Adrenal gland (tissue), 12 donors: Measurements from ENCODE around the gene UNC13B. TPM values are rescaled to one million over a fixed set of nuclear protein-coding genes. Genes with fewer than 3 reads are reported as not detected.

Experiments
- DNase-seq, 7 donors: peaks; one replicate each; pipeline ENCODE4 v3.0.0-alpha.2; 2019 to 2020
- H3K27ac ChIP-seq, 5 donors: fragments of 200-600 bp; sonication (generic) in 4 of 5; 1 replicate in 3 of 5; 2 replicates in 2 of 5; pipeline versions ENCODE4 v1.5.1 to v1.8.0; 2016 to 2020; ENCODE audit warnings: mild to moderate bottlenecking in 1 of 5
- H3K27me3 ChIP-seq: fragments of 200-600 bp; 2 replicates; pipeline ENCODE4 v1.8.0; 2021
- H3K36me3 ChIP-seq, 2 donors: fragments of 200-600 bp; replicated peaks in 1 of 2; 1 replicate in 1 of 2; 2 replicates in 1 of 2; pipeline versions ENCODE4 v1.5.1 to v1.8.0; 2018 to 2022
- H3K4me1 ChIP-seq, 2 donors: fragments of 200-600 bp; replicated peaks in 1 of 2; 1 replicate in 1 of 2; 2 replicates in 1 of 2; pipeline versions ENCODE4 v1.5.1 to v1.8.0; 2018 to 2021
- H3K4me3 ChIP-seq, 4 donors: fragments of 200-600 bp; sonication (generic) in 3 of 4; one replicate each; pipeline ENCODE4 v1.5.1; 2016 to 2018
- H3K9me3 ChIP-seq, 3 donors: fragments of 200-600 bp; sonication (generic) in 1 of 3; replicated peaks in 1 of 3; 1 replicate in 2 of 3; 2 replicates in 1 of 3; pipeline versions ENCODE4 v1.5.1 to v1.8.0; 2016 to 2021
- POLR2A ChIP-seq, 2 donors: fragments of 450-650 bp; IDR thresholded peaks; one replicate each; pipeline ENCODE4 v1.6.1; 2017; ENCODE audit warnings: antibody characterized with exemption in 2 of 2, mild to moderate bottlenecking in 2 of 2, moderate library complexity in 1 of 2
- WGBS, 4 donors: extraction: QIAGEN DNeasy Blood & Tissue Kit in 2 of 4; methylation state at CpG; one replicate each; pipeline versions ENCODE4 v1.1.5 to v1.1.7; 2013 to 2017; 5-methylcytosine and 5-hydroxymethylcytosine counted together
- intact Hi-C, 2 donors: fragments of 100-400 bp; cut with DNase I; formaldehyde crosslinking; loops; one replicate each; pipeline versions ENCODE4 v1.14.1 to v1.15.0; 2022 to 2023
- polyA plus RNA-seq, 3 donors: library from polyadenylated mRNA; stranded (reverse); fragments of 200-250 nt in 2 of 3; fragments of 350-450 nt in 1 of 3; fragmentation: Illumina TruSeq in 1 of 3; extraction: RNeasy Lipid Tissue Mini Kit (QIAGEN cat#74804) in 1 of 3; gene quantifications; one replicate each; pipeline ENCODE4 v1.2.3, GENCODE V29; 2013 to 2014
- total RNA-seq, 9 donors: library from RNA; depleted of rRNA in 4 of 9; stranded (reverse); fragments of >200 nt in 4 of 9; fragments of 120-200 nt in 1 of 9; fragmentation: NEBNext Ultra II Directional in 1 of 9; extraction: Animal tissue kit (Norgen Biotek cat#: 25700) in 1 of 9; gene quantifications; one replicate each; pipeline versions ENCODE4 v1.1.0 to v1.2.4, GENCODE V29; 2013 to 2023
- TF ChIP-seq, protein P1 (sequence below), 6 experiments: fragments of 450-650 bp in 4 of 6; fragments of 200-600 bp in 2 of 6; sonication (generic) in 1 of 6; IDR thresholded peaks; 1 replicate in 5 of 6; 2 replicates in 1 of 6; pipeline versions ENCODE4 v1.5.1 to v1.8.0; 2016 to 2021; ENCODE audit warnings: antibody characterized with exemption in 6 of 6, mild to moderate bottlenecking in 2 of 6, moderate library complexity in 1 of 6
- donor health status: healthy with polysubstance abuse.
- donor health status: Bipolar disorder and iron deficiency.
- donor health status: DM: yes; HTN: yes; CAD: no.
- donor health status: DM: no; HTN: no; CAD: no.
- donor health status: DM: no; HTN: no; CAD: no.
- donor health status: DM: yes; HTN: yes; CAD: no.

The UNC13B gene
- total and polyA plus RNA-seq, 12 donors = 11.1 to 42.2 (median 30.5) TPM

DNA sequence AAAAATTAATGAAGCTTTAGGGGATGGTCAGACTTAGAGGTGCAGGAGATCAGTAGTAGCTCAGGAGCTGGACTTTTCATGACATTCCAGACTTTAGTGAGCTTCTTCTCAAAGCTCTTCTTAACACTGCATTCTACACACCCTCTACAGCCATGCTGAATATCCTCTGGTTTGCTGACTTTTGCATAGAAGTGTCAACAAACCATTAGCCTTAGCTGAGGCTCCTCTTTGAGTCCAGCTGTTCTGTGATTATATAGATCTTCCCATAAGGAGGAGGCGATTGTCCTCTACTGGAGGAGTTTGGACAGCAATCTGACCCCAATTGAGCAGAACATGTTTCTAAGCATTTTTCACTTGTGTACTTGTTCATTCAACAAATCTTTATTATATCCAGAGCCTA, 253.1 kb downstream of the UNC13B start:
- TF ChIP-seq, protein P1, sequence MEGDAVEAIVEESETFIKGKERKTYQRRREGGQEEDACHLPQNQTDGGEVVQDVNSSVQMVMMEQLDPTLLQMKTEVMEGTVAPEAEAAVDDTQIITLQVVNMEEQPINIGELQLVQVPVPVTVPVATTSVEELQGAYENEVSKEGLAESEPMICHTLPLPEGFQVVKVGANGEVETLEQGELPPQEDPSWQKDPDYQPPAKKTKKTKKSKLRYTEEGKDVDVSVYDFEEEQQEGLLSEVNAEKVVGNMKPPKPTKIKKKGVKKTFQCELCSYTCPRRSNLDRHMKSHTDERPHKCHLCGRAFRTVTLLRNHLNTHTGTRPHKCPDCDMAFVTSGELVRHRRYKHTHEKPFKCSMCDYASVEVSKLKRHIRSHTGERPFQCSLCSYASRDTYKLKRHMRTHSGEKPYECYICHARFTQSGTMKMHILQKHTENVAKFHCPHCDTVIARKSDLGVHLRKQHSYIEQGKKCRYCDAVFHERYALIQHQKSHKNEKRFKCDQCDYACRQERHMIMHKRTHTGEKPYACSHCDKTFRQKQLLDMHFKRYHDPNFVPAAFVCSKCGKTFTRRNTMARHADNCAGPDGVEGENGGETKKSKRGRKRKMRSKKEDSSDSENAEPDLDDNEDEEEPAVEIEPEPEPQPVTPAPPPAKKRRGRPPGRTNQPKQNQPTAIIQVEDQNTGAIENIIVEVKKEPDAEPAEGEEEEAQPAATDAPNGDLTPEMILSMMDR (IDR thresholded peaks at IDR 0.05) = no peak
- TF ChIP-seq POLR2A (IDR thresholded peaks at IDR 0.05) = no peak
- Histone ChIP-seq H3K4me1 (no peaks in the 10 kb centered on the region), H3K27ac (no peak overlapping the region), H3K9me3 (no peaks in the 10 kb centered on the region), H3K4me3 (no peak overlapping the region), H3K27me3 (no peaks in the 10 kb centered on the region), H3K36me3 (no peaks in the 10 kb centered on the region)
- no peak for DNase-seq
- intact Hi-C loops = no loop called here
- whole genome bisulfite sequencing, 4 donors = 77 to 94% (median 87%) methylated on average over 1 of the region's 1 CpG

- no peaks in the 10 kb centered on the region for H3K36me3 ChIP-seq
- DNase-seq = no peak
- no peaks in the 10 kb centered on the region for H3K4me1 ChIP-seq
- TF ChIP-seq POLR2A (IDR thresholded peaks at IDR 0.05) = no peak
- H3K4me3 ChIP-seq = no peak overlapping the region
- intact Hi-C loops = no loop called here
- no peak overlapping the region for H3K27ac ChIP-seq
- 79 to 94% (median 85%) methylated on average over 3 to 6 of the region's 6 CpGs for WGBS, 4 donors
- H3K9me3 ChIP-seq = no peaks in the 10 kb centered on the region
- H3K27me3 ChIP-seq = no peaks in the 10 kb centered on the region
Observed at GRCh38 chr9:35415402-35416097, 253.7 kb downstream of the UNC13B start.

DNA sequence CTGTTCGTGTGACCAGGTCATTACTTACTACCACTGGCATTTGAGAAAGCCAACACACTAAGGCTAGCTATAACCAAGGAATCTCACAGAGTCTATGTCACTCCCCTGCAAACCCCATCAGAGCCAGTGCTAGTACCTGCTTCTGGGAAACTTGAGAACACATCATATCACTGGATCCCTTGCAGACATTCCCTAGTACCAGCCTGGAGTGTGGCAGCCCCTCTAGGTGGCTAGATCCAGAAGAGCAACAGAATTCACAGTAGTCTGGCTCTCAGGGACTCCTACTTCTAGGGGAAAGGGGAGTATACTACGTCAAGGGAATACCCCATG, 254.3 kb downstream of the UNC13B start:
- Histone ChIP-seq H3K27me3 (no peaks in the 10 kb centered on the region), H3K9me3 (no peaks in the 10 kb centered on the region), H3K4me3 (no peak overlapping the region), H3K4me1 (no peaks in the 10 kb centered on the region), H3K36me3 (no peaks in the 10 kb centered on the region), H3K27ac (no peak overlapping the region)
- TF ChIP-seq POLR2A (IDR thresholded peaks at IDR 0.05) = no peak
- TF ChIP-seq, protein P1 (IDR thresholded peaks at IDR 0.05) = no peak
- WGBS, 4 donors = 78 to 93% (median 78%) methylated on average over 1 to 2 of the region's 2 CpGs
- intact Hi-C loops = no loop called here
- no peak for DNase-seq

DNA sequence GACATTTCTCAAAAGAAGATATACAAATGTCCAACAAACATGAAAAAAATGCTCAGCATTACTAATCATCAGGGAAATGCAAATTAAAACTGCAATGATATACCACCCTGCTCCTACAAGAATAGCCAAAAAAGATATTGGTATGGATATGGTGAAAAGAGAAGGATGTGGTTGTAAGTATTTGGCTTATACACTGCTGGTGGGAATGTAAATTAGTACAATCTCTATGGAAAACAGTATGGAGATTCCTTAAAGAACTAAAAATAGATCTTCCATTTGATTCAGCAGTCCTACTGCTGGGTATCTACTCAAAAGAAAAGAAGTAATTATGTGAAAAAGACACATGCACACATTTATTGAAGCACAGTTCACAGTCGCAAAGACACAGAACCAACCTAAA, 260.5 kb downstream of the UNC13B start:
- no peaks in the 10 kb centered on the region for H3K36me3 ChIP-seq
- H3K27me3 ChIP-seq = no peaks in the 10 kb centered on the region
- no peak overlapping the region for H3K4me3 ChIP-seq
- 81 to 96% (median 86%) methylated on average over 1 of the region's 1 CpG for WGBS, 4 donors
- DNase-seq = no peak
- no peak overlapping the region for H3K27ac ChIP-seq
- intact Hi-C loops = no loop called here
- no peaks in the 10 kb centered on the region for H3K9me3 ChIP-seq
- TF ChIP-seq, protein P1 (IDR thresholded peaks at IDR 0.05) = no peak
- TF ChIP-seq POLR2A (IDR thresholded peaks at IDR 0.05) = no peak
- no peaks in the 10 kb centered on the region for H3K4me1 ChIP-seq

DNA sequence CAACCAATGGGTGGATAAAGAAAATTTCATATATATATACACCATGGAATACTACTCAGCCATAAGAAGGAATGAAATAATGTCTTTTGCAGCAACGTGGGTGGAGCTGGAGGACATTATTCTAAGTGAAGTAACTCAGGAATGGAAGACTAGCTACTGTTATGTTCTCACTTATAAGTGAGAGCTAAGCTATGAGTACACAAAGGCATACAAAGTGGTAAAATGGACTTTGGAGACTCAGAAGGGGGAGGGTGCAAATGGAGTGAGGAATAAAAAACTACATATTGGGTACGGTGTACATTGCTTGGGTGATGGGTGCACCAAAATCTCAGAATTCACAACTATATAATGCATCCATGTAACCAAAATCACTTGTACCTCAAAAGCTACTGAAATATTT, 260.9 kb downstream of the UNC13B start:
- TF ChIP-seq POLR2A (IDR thresholded peaks at IDR 0.05) = no peak
- TF ChIP-seq, protein P1 (IDR thresholded peaks at IDR 0.05) = no peak
- DNase-seq = no peak
- H3K27me3 ChIP-seq = no peaks in the 10 kb centered on the region
- intact Hi-C loops = no loop called here
- no peak overlapping the region for H3K4me3 ChIP-seq
- H3K4me1 ChIP-seq = no peaks in the 10 kb centered on the region
- H3K36me3 ChIP-seq = no peaks in the 10 kb centered on the region
- WGBS, 4 donors = 60 to 82% (median 67%) methylated on average over 2 of the region's 2 CpGs
- no peaks in the 10 kb centered on the region for H3K9me3 ChIP-seq
- no peak overlapping the region for H3K27ac ChIP-seq
